ENCODE measurements around the gene GNB4.

The GNB4 gene

DNA sequence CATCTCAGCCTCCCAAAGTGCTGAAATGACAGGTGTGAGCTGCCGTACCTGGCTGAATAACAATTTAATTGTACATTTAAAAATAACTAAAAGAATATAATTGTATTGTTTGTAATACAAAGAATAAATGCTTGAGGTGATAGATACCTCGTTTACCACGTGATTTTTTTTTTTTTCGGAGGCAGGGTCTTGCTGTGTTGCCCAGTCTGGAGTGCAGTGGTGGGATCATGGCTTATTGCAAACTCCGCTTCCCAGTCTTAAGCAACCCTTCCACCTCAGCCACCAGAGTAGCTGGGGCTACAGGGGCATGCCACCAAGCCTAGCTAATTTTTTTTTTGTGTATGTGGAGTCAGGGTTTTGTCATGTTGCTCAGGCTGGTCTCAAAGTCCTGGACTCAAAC lies 87.9 kb downstream of the GNB4 start:
- no peak for TF ChIP-seq EZH2phosphoT487 (IDR thresholded peaks at IDR 0.05; ENCODE audit: borderline replicate concordance)
- TF ChIP-seq, protein P1, sequence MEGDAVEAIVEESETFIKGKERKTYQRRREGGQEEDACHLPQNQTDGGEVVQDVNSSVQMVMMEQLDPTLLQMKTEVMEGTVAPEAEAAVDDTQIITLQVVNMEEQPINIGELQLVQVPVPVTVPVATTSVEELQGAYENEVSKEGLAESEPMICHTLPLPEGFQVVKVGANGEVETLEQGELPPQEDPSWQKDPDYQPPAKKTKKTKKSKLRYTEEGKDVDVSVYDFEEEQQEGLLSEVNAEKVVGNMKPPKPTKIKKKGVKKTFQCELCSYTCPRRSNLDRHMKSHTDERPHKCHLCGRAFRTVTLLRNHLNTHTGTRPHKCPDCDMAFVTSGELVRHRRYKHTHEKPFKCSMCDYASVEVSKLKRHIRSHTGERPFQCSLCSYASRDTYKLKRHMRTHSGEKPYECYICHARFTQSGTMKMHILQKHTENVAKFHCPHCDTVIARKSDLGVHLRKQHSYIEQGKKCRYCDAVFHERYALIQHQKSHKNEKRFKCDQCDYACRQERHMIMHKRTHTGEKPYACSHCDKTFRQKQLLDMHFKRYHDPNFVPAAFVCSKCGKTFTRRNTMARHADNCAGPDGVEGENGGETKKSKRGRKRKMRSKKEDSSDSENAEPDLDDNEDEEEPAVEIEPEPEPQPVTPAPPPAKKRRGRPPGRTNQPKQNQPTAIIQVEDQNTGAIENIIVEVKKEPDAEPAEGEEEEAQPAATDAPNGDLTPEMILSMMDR (conservative IDR thresholded peaks at IDR 0.05; ENCODE audit: low read length): no peak
- Histone ChIP-seq H3K27me3 (ENCODE audit: insufficient read depth, low read length, poor library complexity, severe bottlenecking) (no peaks in the 10 kb centered on the region), H2AFZ (ENCODE audit: low read length) (no peak overlapping the region), H3K4me2 (ENCODE audit: low read depth, low read length, poor library complexity, severe bottlenecking) (no peak overlapping the region), H3K9me3 (ENCODE audit: insufficient read depth, low read depth, low read length) (no peaks in the 10 kb centered on the region), H4K20me1 (ENCODE audit: insufficient read depth, low read length, poor library complexity, severe bottlenecking) (no peaks in the 10 kb centered on the region), H3K4me1 (ENCODE audit: insufficient read depth, low read length, poor library complexity, severe bottlenecking) (no peaks in the 10 kb centered on the region), H3K4me3 (ENCODE audit: low read length, poor library complexity, severe bottlenecking) (no peak overlapping the region), H3F3A (ENCODE audit: low read depth) (no peaks in the 10 kb centered on the region), H3K9ac (ENCODE audit: low read depth, low read length, poor library complexity, severe bottlenecking) (no peak overlapping the region), H3K36me3 (ENCODE audit: insufficient read depth, low read length) (peaks cover 50% of the 10 kb centered on the region; the same call in 1 of the 2 replicates), H3K79me2 (ENCODE audit: insufficient read depth, low read length) (no peaks in the 10 kb centered on the region), H3K9me2 (replicated peaks; ENCODE audit: low read depth, low read length) (no peaks in the 10 kb centered on the region)

DNA sequence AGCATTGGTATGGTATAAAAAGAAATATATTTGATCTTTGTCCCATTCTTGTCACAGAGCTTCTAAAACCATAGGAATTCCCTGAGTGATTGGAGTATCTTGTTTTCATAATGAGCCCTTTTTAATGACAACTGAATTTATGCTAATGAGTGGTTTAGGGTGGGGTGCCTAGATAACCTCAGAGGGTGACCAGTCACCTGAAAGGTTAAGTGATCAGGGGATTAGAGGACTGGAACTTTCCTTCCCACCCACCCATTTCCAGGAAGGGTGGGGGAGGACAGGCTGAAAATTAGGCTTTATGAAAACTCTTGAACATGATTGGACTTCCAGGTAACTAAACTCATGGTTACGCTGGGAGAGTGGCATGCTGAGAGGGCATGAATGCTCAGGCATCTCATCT lies 95.3 kb downstream of the GNB4 start:
- Histone ChIP-seq H3K36me3 (ENCODE audit: insufficient read depth, low read length) (peaks cover 12% of the 10 kb centered on the region; the same call in 1 of the 2 replicates), H4K20me1 (ENCODE audit: insufficient read depth, low read length, poor library complexity, severe bottlenecking) (no peaks in the 10 kb centered on the region), H3K4me2 (ENCODE audit: low read depth, low read length, poor library complexity, severe bottlenecking) (no peak overlapping the region), H2AFZ (ENCODE audit: low read length) (no peak overlapping the region), H3K4me1 (ENCODE audit: insufficient read depth, low read length, poor library complexity, severe bottlenecking) (peaks cover 2% of the 10 kb centered on the region), H3F3A (ENCODE audit: low read depth) (no peaks in the 10 kb centered on the region), H3K9me3 (ENCODE audit: insufficient read depth, low read depth, low read length) (no peaks in the 10 kb centered on the region), H3K4me3 (ENCODE audit: low read length, poor library complexity, severe bottlenecking) (no peak overlapping the region), H3K9ac (ENCODE audit: low read depth, low read length, poor library complexity, severe bottlenecking) (no peak overlapping the region), H3K79me2 (ENCODE audit: insufficient read depth, low read length) (no peaks in the 10 kb centered on the region), H3K9me2 (replicated peaks; ENCODE audit: low read depth, low read length) (no peaks in the 10 kb centered on the region), H3K27me3 (ENCODE audit: insufficient read depth, low read length, poor library complexity, severe bottlenecking) (no peaks in the 10 kb centered on the region)
- TF ChIP-seq, protein P1 (conservative IDR thresholded peaks at IDR 0.05; ENCODE audit: low read length): no peak
- no peak for TF ChIP-seq EZH2phosphoT487 (IDR thresholded peaks at IDR 0.05; ENCODE audit: borderline replicate concordance)

DNA sequence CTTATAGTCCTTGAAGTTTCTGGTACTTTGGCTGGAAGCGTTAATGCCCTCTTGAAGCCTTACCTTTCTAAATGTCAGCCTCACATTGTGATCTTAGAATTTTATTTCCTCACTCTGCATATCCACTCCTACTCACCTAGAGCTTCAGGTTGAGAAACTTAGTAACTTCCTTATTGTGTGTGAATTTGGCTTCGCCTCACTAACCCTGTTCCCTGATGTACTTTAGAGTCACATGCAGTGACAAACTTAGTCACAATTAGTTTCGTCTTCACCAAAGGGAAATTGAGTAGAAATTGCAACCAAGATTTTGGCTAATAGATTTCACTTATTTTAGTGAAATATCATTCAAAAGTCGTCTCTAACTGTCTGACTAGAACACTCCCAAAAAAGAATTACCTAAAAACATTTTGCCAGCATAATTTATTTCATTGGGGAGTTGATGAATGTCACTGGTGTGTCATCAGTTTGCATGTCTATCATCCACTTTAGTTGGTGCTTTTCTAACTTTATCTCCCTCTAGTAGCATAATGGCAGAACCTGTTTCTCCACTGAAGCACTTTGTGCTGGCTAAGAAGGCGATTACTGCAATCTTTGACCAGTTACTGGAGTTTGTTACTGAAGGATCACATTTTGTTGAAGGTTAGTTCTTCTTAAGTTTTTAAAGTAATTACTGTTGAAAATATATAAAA lies 102.8 kb downstream of the GNB4 start:
- peak overlapping the region; percentile 77 for H3K9ac ChIP-seq (ENCODE audit: low read depth, low read length, poor library complexity, severe bottlenecking)
- H3K36me3 ChIP-seq (ENCODE audit: insufficient read depth, low read length): peaks cover 3% of the 10 kb centered on the region; the same call in 1 of the 2 replicates
- H3K27me3 ChIP-seq (ENCODE audit: insufficient read depth, low read length, poor library complexity, severe bottlenecking): no peaks in the 10 kb centered on the region
- H3K4me3 ChIP-seq (ENCODE audit: low read length, poor library complexity, severe bottlenecking): peak overlapping the region; percentile 93
- H2AFZ ChIP-seq (ENCODE audit: low read length): peak overlapping the region; percentile 95; the same call in 1 of the 2 replicates
- TF ChIP-seq, protein P1 (conservative IDR thresholded peaks at IDR 0.05; ENCODE audit: low read length): no peak
- no peak for TF ChIP-seq EZH2phosphoT487 (IDR thresholded peaks at IDR 0.05; ENCODE audit: borderline replicate concordance)
- H3F3A ChIP-seq (ENCODE audit: low read depth): no peaks in the 10 kb centered on the region
- peaks cover 12% of the 10 kb centered on the region for H4K20me1 ChIP-seq (ENCODE audit: insufficient read depth, low read length, poor library complexity, severe bottlenecking)
- peaks cover 31% of the 10 kb centered on the region for H3K79me2 ChIP-seq (ENCODE audit: insufficient read depth, low read length)
- no peaks in the 10 kb centered on the region for H3K9me2 ChIP-seq (replicated peaks; ENCODE audit: low read depth, low read length)
- H3K9me3 ChIP-seq (ENCODE audit: insufficient read depth, low read depth, low read length): no peaks in the 10 kb centered on the region
- H3K4me1 ChIP-seq (ENCODE audit: insufficient read depth, low read length, poor library complexity, severe bottlenecking): peaks cover 25% of the 10 kb centered on the region
- H3K4me2 ChIP-seq (ENCODE audit: low read depth, low read length, poor library complexity, severe bottlenecking): peak overlapping the region; percentile 82

All from Loucy (cell line).